Putamen (tissue), 1 donor: Measurements from ENCODE around the gene MKI67.
"Not testable (repeated sequence)": the region's sequence is repeated elsewhere in the genome, so short reads cannot be mapped to it uniquely, and the experiment has no call there.

Experiments
- DNase-seq: peaks from one replicate; pipeline ENCODE4 v3.0.0-alpha.2; 2016; ENCODE audit warnings: low spot score

Gene MKI67, protein sequence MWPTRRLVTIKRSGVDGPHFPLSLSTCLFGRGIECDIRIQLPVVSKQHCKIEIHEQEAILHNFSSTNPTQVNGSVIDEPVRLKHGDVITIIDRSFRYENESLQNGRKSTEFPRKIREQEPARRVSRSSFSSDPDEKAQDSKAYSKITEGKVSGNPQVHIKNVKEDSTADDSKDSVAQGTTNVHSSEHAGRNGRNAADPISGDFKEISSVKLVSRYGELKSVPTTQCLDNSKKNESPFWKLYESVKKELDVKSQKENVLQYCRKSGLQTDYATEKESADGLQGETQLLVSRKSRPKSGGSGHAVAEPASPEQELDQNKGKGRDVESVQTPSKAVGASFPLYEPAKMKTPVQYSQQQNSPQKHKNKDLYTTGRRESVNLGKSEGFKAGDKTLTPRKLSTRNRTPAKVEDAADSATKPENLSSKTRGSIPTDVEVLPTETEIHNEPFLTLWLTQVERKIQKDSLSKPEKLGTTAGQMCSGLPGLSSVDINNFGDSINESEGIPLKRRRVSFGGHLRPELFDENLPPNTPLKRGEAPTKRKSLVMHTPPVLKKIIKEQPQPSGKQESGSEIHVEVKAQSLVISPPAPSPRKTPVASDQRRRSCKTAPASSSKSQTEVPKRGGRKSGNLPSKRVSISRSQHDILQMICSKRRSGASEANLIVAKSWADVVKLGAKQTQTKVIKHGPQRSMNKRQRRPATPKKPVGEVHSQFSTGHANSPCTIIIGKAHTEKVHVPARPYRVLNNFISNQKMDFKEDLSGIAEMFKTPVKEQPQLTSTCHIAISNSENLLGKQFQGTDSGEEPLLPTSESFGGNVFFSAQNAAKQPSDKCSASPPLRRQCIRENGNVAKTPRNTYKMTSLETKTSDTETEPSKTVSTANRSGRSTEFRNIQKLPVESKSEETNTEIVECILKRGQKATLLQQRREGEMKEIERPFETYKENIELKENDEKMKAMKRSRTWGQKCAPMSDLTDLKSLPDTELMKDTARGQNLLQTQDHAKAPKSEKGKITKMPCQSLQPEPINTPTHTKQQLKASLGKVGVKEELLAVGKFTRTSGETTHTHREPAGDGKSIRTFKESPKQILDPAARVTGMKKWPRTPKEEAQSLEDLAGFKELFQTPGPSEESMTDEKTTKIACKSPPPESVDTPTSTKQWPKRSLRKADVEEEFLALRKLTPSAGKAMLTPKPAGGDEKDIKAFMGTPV (N-terminal part only)

DNA sequence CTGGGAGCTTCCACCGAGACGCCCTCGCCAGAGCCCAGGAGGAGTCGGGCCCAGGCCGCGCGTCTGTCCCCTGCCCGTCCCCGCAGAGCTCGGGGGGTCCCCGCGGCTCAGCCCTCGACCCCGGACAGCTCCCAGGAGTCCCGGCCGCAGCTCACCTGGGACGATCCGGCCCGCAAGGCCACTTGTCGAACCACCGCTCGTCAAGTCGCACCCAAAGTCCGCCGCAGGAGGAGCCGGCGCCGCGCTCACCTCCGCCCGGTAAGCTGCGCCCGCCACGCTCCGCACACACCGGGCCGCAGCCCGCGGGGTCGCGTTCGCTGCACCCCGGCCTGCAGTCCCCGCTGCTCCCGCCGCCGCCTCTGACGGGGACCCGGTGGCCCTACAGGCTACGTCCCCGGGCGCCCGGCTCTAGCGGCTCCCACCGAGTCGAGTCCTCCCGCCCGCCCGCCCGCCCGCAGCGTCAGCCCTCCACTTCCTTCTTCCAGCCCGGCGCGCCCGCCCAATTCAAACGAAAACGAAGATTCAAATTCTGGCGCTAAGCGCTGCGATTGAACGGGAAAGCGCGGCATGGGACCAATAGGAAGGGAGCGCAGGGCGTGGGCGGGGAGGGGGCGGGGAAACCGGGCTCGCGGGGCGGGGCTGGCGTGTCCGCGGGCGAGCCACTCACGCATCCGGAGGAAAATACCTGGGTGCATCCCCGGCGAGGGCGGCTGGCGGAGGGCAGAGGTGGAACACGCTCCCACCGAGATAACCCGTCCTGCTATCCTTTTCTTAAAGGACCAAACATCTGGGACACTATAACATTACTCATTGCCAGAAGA is at the start of gene MKI67:
Gene MKI67 (minus strand): TSS at position 480 of the 821 bp plus-strand sequence. CDS start 756 bp downstream, outside the sequence.
- peak; percentile 68 for DNase-seq

DNA sequence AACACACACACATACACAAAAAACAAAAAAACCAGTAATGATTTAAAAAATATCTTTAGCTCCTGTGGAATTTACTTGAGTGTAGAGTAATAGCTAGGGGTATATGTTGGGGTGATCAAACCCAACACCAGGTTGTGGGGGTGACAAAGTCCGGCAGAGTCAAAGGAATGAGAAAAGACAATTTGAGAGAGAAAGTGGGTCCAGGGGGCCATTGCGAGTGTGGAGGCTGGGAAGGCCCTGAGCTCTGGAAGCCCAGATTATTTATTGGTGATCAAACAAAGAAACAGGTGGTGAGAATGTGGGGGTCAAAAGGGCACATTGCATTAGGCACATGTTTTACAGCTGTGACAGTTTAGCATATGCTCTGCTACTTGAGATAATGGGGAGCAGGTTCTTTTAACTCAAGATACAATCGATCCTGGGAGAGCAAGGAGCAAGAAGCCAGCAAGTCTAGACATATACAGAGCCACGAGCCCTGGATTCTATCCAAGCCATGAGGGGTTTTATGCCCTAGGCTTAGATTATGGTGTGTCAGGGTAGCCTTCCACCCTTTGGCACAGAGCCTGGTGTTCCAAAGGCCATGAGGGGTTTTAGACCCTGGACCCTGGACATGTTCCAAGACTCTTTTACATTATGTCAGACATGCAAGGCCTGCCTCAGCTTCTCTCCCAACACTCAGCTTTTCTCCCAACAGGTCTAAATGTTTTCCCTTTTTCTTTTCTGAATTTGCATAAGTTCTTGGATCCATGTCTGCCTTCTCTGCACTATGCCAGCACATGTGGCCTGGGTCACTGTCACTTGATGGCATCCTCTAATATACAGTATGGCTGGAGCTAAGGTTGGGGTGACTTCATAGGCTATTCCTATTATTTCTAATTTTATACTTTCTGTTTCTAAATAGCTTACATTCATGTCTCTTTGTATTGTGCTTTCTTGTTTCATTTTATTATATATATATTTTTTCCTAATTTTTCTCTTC is 48.6 kb upstream of the MKI67 start:
- DNase-seq = no peak

DNA sequence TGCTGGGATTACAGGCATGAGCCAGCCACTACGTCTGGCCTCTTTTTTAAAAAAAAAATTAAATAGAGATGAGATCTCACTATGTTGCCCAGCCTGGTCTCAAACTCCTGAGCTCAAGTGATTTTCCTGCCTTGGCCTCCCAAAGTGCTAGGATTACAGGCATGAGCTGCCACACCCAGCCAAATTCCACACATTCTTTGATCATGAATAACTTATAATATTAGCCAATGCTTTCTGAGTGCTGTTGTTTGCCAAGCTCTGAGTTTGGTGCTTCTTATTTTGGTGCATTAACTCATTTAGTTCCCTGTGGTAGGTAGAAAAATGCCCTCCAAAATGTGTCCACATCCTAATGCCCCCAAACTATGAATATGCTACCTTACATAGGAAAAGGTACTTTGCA is 47.2 kb upstream of the MKI67 start:
- DNase-seq = no peak

DNA sequence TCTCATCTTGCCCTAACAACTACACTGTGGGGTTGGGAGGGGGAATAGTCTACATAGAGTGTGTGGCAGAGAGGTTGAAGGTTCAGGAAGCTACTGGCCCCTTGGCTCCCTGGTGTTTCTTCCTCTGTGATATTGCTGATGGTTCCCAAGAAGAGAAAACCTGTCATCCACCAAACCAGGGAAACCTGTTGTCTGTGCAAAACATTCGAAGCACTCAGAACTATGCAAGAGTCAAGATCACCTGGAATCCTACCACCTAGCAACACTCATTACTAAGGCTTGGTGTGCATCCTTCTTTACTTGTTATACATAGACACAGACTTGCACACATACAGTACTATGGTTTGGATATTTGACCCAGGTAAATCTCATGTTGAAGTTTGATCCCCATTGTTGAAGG is 46.5 kb upstream of the MKI67 start:
- no peak for DNase-seq

DNA sequence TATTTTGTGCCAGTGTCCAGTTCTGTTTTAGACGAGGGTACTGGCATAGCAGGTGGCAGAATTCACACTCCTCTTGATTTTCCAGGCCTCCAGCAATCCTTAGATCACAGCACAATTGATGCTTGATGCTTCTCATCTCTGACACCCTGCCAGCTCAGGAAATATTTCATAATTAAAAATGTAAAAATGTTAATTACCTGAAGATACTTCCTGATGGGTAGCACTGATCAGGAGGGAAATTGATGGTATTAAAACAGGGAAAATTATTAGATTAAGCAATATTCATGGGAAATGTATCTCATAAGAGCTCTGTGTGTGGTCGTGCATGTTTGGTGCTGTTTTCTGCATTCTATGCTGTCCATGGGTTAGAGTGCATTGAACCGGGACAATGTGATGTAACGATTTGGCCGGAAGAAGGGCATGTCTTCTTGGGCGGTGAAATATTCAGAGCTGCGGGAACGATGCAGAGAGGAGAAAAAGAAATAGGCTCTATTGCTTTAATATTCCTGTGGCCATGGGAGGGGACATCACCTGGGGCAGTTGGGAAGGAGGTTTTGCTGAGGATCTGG is 43.7 kb upstream of the MKI67 start:
- no peak for DNase-seq

DNA sequence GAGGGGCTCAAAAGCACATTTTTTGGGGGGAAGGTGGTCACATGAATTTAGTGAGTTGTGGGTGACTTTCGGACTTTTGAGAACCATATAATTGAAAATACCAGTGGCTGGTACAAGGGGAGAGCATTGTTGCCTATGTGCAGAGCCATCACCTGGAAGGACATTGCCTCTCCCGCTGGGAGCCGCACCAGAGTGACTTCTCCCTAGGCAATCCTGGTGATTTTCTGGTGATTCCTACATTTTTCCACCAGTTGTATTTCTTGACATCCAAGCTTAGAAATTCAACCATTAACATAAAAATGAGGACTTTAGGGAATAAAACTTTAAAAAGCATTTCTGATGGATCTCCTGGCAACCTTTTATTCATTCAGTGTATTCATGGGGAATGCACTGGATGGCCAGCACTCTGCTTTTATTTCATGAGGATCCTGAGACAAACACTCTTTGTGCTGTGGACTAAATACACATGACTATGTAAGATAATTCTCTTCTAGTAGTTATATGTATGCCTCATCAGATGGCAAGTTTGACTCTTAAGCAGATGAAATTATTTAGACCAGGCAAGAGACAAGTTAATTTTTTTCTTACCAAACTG is 41.8 kb upstream of the MKI67 start:
- DNase-seq = no peak

DNA sequence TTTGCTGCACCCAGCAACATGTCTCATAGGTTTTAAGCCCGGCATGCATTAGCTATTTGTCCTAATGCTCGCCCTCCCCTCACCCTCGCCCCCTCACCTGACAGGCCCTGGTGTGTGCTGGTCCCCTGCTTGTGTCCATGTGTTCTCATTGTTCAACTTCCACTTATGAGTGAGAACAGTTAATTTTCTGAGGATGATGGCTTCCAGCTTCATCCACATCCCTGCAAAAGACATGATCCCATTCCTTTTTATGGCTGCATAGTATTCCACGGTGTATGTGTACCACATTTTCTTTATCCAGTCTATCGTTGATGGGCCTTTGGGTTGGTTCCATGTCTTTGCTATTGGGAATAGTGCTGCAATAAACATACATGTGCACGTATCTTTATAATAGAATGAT is 40.9 kb upstream of the MKI67 start:
- DNase-seq = not testable (repeated sequence)

DNA sequence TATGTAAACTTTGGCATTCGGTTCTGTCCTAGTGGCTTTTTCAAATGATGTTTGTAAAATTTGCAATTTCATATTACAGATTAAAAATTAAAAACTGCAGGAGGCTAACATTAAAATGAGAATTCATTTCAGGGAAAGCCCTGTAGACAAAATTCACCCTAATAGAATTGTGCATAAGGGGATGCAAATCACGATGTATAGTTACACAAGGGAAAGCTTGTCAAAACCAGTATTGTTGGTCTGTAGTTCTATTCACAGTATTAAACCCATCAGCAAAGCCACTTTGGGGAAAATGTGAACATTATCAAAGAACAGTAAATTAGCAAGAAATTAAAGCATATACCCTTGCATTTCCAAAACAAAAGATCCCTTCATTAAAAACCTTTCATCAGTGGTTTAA is 39.9 kb upstream of the MKI67 start:
- DNase-seq = no peak

DNA sequence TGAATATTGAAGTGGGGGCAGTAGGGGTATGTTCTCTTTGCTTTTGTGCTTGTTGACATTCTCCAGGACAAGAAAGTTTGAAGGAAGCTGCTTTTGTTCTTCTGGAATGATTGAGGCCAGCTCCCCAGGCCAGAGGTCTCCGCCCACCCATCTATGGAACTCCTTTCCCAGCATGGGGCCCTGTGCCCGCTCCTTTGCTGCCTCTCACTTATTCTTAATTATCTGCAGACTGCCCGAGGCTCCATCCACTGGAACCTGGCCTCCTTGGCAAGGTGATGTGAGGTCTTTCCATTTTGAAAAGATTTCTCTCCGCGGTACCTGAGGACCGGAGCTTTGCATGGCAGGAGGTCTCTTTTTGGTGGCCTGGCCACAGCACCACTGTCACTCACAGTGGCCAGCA is 39.3 kb upstream of the MKI67 start:
- no peak for DNase-seq

DNA sequence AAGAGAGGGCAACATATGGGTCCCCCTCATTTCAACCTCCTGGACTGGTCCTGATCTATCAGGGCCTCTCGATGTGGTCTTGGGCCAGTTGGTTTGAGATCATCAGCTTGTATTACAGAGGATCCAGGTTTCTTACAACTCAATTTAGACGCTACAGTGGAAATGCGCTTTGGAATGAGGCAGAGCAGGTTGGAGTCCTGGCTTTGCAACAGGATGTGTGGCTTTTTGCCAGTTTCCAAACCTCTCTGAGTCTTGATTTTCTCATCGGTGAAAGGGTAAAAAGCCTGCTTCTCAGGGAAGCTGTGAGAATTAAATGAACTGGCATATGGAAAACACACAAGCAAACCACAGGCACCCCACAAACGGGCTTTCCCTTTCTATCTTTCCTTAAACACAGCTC is 37.5 kb upstream of the MKI67 start:
- no peak for DNase-seq

DNA sequence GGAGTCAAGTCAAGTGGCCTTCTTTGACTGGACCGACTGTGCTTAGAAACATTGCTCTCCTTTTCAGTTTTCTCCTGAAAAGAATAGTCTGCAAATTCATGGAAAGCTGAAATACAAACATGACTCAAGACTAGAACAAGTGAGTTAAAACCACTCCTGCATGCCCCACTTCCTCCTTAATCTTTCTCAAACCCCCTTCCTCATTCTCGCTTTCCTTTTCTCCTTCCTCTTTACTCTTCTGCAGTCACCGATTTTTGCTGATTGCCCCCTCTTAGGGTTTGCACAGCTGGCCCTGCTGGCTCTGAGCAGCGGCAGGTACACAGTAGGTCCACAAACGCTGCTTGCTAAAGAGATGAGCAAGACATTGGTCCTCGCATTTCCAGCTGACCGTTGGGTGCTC is 34.8 kb upstream of the MKI67 start:
- no peak for DNase-seq

DNA sequence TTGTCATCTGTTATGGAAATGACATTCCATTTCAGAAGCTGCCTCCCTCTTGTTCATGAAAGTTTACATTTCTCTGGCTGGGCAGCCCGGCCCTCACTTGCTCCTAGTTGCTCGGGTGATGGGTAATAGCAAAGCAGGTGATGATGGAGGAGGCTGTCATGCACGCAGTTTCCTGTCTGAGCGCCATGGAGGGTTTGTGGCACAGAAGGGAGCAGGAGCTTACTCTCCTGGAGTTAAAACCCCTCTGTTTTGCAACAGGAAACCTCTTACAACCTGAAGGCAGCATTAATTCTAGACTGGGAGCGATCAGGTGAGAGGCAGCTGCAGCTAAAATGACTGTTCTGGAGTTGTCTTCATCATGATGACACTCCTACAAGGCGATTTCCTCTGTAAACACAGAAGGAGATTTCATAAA is 34.1 kb upstream of the MKI67 start:
- no peak for DNase-seq

DNA sequence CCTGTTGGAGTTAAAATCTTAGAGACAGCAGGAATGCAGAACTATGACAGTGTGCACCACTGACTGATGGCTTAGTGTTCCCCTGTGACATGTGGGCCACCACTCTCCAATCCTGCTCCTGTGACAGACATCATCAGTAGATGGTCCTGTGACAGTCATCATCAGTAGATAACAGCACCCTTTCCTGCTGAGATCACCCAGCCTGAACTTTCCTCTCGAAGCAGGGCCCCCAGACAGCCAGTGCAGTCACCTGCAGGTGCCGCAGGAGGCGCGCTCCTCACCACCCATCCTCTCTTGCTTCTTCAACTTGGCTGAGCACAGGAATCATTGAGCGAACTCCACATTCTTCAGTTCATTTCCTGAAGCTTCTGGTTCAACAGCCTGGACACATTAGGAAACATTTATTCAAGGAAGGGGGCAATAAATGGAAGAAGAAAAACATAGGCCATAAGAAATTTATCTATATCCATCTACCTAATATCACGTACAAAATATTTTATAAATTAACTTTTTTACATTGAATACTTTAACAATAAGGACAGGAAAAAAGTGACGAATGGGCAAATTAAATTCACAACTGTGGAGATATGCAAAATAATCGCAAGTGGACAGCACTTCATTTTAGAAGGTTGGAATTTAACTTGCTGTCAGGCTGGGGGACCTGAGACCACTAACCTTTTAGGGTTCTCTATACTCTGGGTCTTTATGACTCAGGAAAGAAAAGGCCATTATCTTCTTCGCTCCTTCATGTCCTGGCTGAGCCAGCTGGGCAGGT is 32.0 kb upstream of the MKI67 start:
- DNase-seq = no peak

DNA sequence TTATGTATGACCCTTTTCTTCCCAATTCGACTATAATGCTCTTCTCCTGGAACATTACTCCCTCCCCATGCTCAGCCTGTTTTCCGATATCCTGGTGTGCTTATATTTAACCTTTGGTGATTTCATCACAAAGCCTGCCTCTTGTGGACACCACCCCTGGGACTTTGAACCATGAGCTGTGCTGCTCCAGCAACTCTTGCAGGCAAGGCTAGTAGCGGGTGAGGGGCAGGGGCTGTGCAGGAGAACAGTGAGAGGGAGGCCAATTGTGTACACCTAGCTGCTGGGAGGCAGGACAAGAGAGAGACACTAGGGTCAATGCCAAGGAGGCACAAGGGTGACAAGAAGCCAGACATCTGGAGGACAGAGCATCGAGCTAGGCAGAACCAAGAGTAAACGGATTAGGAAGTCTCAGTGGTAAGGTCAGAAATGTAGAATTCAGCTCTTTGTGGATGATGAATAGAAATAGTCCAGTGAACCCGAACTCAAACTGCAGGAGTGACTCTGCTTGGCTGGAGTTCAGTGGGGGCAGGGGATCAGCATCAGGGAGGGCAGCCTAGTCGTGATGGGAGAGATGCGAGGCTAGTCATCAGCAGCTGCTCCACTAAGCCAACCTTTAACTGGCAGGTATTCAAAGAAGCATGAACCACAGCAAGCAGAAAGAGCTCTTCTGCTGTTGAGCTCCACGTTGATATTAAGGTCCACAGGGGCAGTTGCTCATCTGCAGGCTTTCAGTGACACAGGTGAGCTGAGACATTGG is 31.0 kb upstream of the MKI67 start:
- no peak for DNase-seq

DNA sequence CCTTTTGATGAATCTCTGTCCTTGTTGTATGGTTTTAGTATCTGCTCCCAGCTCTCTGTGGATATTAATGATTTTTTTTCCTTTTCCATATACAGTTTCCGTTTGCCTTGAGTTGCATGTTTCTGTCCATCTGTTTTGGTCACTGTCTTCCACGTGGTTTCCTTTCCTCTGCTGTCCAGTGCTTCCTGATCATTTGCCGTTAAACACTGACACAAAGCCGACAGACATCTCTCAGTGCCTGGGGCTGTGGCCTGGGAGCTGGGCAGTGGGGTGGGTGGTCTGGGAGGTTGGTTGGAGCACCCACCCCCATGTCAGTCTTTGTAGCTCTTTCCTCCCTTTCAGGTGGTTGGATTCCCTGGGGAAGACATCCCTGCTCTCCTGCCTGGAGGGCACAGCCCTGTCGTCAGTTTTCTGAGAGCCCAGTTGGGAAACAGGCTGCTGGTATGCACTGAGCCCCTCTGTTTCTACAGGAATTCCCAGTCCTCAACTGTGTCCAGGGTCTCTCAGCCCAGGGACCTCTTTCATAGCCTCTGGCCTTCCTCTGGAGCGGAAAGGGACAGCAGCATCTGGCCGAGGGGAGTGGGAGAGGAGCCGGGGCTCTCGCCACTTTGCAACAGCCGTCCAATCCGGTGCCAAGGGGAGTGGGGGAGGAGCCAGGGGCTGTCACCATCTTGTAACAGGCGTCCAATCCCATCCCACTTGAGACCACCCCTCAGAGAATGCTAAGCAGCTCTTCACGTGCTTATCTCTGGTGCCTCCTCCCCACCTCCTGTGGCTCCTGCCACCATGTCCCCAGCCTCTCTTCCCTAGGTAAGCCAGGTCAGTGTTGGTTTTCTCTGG is 26.7 kb upstream of the MKI67 start:
- no peak for DNase-seq

DNA sequence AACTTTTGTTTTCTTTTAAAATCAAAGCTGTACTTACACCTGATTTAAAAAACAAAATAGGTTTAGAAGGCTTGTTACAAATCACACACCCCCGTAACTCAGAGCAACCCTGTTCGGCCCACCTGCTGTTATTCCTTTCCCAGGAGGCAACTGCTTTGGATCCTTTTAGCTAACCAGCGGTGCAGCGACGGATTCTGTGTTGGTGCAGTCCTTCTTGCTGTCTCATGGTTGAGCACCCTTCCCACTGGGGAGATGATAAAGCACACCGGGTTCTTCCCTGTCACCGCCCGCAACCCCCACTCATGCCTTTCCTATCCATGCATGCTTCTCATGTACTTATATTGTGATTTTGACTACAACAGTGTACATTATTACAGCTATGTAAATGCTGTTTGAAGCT is 24.8 kb upstream of the MKI67 start:
- DNase-seq = no peak

DNA sequence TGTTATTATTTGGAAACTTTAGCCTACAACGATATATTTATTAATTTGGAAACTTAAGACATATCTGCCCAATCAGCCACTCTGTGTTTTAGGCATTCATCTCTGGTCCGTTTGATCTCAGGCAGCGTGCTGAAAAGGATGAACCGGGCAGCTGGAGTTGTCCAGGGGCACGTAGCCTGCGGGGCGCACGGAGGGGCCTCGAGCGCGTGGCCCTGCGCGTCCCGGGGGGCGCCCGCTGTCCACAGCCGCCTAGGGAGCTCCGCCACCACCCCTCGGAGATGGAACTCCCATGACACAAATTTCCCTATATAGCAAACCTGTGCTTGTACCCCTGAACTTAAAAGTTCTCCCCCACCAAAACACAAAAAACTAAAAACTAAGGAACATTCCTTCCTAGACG is 24.3 kb upstream of the MKI67 start:
- no peak for DNase-seq
